Mesodermal cell (in vitro differentiated cells): ENCODE results near the gene IFT27.

Experiments used
- H3K27ac ChIP-seq: 2 replicates; pipeline ENCODE4 v1.7.0; 2013; ENCODE audit warnings: mild to moderate bottlenecking, low read depth, low read length, moderate library complexity; ENCODE audit not compliant: severe bottlenecking
- H3K36me3 ChIP-seq: 2 replicates; pipeline ENCODE4 v1.7.1; 2013; ENCODE audit warnings: mild to moderate bottlenecking, low read length, moderate library complexity; ENCODE audit not compliant: control insufficient read depth, insufficient read depth
- H3K4me1 ChIP-seq: one replicate; pipeline ENCODE4 v1.7.1; 2013; ENCODE audit warnings: mild to moderate bottlenecking, low read length; ENCODE audit not compliant: insufficient read depth, control insufficient read depth, poor library complexity, severe bottlenecking
- H3K4me3 ChIP-seq: 2 replicates; pipeline ENCODE4 v1.7.0; 2013; ENCODE audit warnings: low read length, control low read depth, mild to moderate bottlenecking; ENCODE audit not compliant: insufficient read depth, poor library complexity, severe bottlenecking; ENCODE audit errors: extremely low read depth
- H3K9me3 ChIP-seq: 2 replicates; pipeline ENCODE4 v1.7.1; 2013; ENCODE audit warnings: mild to moderate bottlenecking, low read length, moderate library complexity; ENCODE audit not compliant: control insufficient read depth
- WGBS, 2 experiments: methylation state at CpG; one replicate each; pipeline ENCODE4 v1.1.5; 2013; ENCODE audit warnings: missing lambda C conversion rate in 2 of 2; ENCODE audit not compliant: insufficient coverage in 2 of 2; 5-methylcytosine and 5-hydroxymethylcytosine counted together

IFT27 gene

DNA sequence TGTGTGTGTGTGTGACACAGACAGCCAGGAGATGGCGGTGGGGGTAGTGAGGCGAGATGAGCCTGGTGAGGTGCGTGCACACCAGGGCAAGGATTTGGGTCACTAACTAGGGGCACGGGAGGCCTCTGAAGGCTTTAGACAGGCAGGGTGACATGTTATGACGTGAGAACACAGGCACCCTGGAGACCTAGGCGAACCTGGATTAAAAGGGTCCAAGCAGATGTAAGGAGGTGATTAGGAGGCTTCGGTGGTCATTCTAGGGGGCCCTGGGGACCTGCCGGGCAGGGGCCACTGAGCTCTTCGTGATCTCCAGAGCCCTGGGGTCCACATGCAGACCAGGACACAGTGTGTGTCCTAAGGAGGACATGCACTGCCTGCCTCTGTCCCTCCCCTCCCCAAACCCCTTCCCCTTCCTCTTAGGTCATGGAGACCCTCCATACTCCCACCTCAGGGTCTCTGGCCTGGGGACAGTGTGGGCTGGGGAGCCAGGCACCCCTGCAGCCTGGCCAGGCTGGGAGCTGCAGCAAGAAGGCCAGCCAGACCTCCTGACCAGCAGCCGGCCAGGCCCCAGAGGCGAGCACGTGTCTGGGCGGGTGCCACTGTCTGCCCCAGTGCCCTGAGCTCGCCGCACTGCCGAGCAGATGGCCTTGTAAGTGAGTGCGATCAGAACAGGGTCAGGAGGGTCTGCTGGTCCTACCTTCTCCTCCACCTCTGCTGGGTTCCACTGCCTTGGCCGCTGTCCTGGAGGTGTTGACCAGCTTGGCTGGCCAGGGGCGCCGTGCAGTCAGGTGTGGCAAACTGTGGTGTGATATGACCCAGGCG is 32.1 kb downstream of the IFT27 start:
- Histone ChIP-seq H3K9me3 (no peaks in the 10 kb centered on the region), H3K4me1 (no peaks in the 10 kb centered on the region), H3K36me3 (no peaks in the 10 kb centered on the region), H3K27ac (no peak overlapping the region), H3K4me3 (no peak overlapping the region)
- WGBS, 2 experiments: 90 to 91% methylated on average over 17 to 20 of the region's 21 CpGs

DNA sequence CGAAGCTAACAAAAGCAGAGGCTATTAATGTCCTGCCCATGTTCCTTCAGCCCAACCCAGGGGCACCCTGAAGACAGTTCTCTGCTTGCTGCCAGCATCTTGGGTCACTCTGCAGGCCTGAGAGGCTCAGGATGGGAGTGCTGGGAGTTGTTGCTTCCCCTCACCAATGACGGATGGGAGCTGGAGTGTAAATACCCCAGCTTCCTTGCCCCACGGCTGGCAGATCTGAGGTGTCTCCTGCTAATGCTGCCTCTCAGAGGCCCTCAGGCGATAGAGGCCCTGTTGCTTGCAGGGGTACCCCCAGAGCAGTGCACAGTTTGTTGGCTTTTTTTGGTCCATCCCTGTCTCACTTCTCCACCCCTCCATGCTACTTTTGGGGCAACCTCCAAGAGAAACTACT is 32.9 kb downstream of the IFT27 start:
- no peaks in the 10 kb centered on the region for H3K4me1 ChIP-seq
- 85 to 90% methylated on average over 4 of the region's 4 CpGs for WGBS, 2 experiments
- H3K9me3 ChIP-seq: no peaks in the 10 kb centered on the region
- H3K4me3 ChIP-seq: no peak overlapping the region
- no peak overlapping the region for H3K27ac ChIP-seq
- H3K36me3 ChIP-seq: no peaks in the 10 kb centered on the region

- Histone ChIP-seq H3K9me3 (no peaks in the 10 kb centered on the region), H3K27ac (no peak overlapping the region), H3K4me3 (no peak overlapping the region), H3K4me1 (no peaks in the 10 kb centered on the region), H3K36me3 (no peaks in the 10 kb centered on the region)
- WGBS, 2 experiments: 74 to 83% methylated on average over 3 to 5 of the region's 6 CpGs
Measured at GRCh38 chr22:36741968-36742367, 34.0 kb downstream of the IFT27 start.

- no peaks in the 10 kb centered on the region for H3K36me3 ChIP-seq
- WGBS, 2 experiments: 72 to 74% methylated on average over 7 to 8 of the region's 8 CpGs
Measured at GRCh38 chr22:36741204-36741793, 34.6 kb downstream of the IFT27 start.

DNA sequence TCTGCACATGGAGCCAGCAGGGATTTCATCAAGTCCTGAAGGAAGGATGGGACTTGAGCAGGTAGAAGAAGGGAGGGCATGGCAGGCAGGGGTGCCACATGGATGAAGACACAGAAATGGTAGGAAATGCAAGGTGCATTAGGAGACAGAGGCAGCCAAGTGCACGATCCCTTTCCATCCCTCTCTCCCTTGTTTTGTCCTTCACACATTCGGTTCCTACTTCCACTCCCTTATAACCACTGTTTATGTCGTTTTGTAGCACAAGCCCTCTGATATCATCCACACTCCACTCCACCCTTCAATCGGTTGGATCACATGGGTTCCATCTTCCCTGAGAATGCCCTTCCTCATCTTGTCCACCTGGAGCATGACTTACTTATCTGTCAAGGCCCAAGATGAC is 35.2 kb downstream of the IFT27 start:
- no peak overlapping the region for H3K27ac ChIP-seq
- H3K4me1 ChIP-seq: no peaks in the 10 kb centered on the region
- WGBS, 2 experiments: 79 to 93% methylated on average over 4 of the region's 4 CpGs
- H3K36me3 ChIP-seq: no peaks in the 10 kb centered on the region
- no peaks in the 10 kb centered on the region for H3K9me3 ChIP-seq
- H3K4me3 ChIP-seq: no peak overlapping the region

More at GRCh38 chr22:36741204-36741793, 34.6 kb downstream of the IFT27 start:
- no peaks in the 10 kb centered on the region for H3K4me1 ChIP-seq
- H3K4me3 ChIP-seq: no peak overlapping the region
- no peaks in the 10 kb centered on the region for H3K9me3 ChIP-seq
- no peak overlapping the region for H3K27ac ChIP-seq

- no CpG with 5 or more reads among the region's 1 CpG for WGBS, 2 experiments
- H3K9me3 ChIP-seq: no peaks in the 10 kb centered on the region
- H3K4me1 ChIP-seq: no peaks in the 10 kb centered on the region
- no peak overlapping the region for H3K27ac ChIP-seq
- H3K36me3 ChIP-seq: no peaks in the 10 kb centered on the region
- H3K4me3 ChIP-seq: no peak overlapping the region
Measured at GRCh38 chr22:36739185-36739584, 36.7 kb downstream of the IFT27 start.

DNA sequence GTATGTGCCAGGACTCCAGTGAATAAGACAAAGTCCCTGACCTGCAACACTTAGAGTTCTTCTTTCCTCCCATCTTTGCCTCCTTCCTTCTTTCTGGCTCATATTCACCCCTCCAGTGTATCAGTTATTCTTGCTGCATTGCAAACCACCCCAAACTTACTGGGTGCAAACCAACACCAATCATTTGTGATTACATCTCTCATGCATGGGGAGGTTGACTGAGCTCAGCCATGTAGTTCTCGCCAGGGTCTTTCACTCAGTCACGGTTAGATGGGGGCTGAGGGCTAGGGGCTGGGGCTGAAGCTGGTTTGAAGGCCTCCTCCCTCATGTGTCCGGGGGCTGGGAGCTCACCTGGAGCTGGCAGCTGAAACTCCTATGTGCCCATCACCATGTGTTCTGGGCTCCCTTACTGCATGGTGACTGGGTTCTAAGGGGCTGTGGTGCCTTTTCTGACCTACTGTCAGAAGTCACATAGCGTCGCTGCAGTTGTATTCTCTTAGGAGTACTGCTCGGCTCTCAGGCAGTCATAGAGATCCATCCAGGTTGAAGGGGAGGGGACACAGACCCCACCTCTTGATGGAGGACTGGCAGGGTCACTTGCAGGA is 37.4 kb downstream of the IFT27 start:
- Histone ChIP-seq H3K27ac (no peak overlapping the region), H3K9me3 (no peaks in the 10 kb centered on the region), H3K4me3 (no peak overlapping the region), H3K36me3 (no peaks in the 10 kb centered on the region), H3K4me1 (no peaks in the 10 kb centered on the region)
- WGBS, 2 experiments: 84 to 87% methylated on average over 5 to 6 of the region's 6 CpGs

DNA sequence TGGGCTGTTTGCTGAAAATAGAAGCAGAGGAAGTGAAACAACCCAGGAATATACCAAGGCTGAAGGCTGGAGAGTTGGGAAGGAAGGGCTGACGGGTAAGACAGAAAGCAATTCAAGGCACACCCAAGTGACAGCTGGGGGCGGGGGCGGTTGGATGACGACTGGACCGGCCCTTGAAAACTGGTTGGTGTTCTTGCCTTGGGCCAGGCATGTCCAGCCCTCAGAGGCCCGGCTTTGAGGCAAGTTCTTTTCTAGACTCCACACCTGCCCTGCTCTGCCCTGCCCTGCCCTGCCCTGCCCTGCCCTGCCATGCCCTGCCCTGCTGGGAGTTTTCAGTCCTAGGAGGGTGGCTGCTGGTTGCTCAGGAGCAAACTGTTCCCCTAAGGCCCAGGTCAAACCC is 38.1 kb downstream of the IFT27 start:
- Histone ChIP-seq H3K27ac (no peak overlapping the region), H3K4me1 (no peaks in the 10 kb centered on the region), H3K4me3 (no peak overlapping the region), H3K9me3 (no peaks in the 10 kb centered on the region), H3K36me3 (no peaks in the 10 kb centered on the region)
- WGBS, 2 experiments: 62 to 68% methylated on average over 5 of the region's 6 CpGs

GRCh38 chr22:36736701-36737320 is 39.1 kb downstream of the IFT27 start:
- 76 to 91% methylated on average over 8 of the region's 10 CpGs for WGBS, 2 experiments
- H3K36me3 ChIP-seq: no peaks in the 10 kb centered on the region
- no peak overlapping the region for H3K4me3 ChIP-seq
- no peak overlapping the region for H3K27ac ChIP-seq
- H3K4me1 ChIP-seq: no peaks in the 10 kb centered on the region
- no peaks in the 10 kb centered on the region for H3K9me3 ChIP-seq

GRCh38 chr22:36734171-36735058 is 41.5 kb downstream of the IFT27 start:
- no peaks in the 10 kb centered on the region for H3K9me3 ChIP-seq
- H3K36me3 ChIP-seq: no peaks in the 10 kb centered on the region
- no peak overlapping the region for H3K27ac ChIP-seq
- H3K4me1 ChIP-seq: no peaks in the 10 kb centered on the region
- no peak overlapping the region for H3K4me3 ChIP-seq
- WGBS, 2 experiments: 55 to 71% methylated on average over 7 of the region's 10 CpGs
